MCF 10A (cell line): ENCODE measurements around the gene PHGDH. TPM values are rescaled to one million over a fixed set of nuclear protein-coding genes. Genes with fewer than 3 reads are reported as not detected.

Experiments
- BruUV-seq: library from RNA; stranded (reverse); fragments of 400-500 nt; replicated peaks from 2 replicates; lab custom pipeline; 2021; lab: Mats Ljungman, UMichigan
- CTCF ChIA-PET: fragments of 300-600 bp; sonication (Branson Sonifier 250); formaldehyde crosslinking; extraction: SDS; loops from one replicate; lab custom pipeline; 2021; ENCODE audit warnings: antibody characterized with exemption, inconsistent platforms; lab: Yijun Ruan, JAX
- POLR2A ChIA-PET: fragments of 300-600, 350-650 bp; sonication (Branson Sonifier 250); formaldehyde crosslinking; extraction: SDS; loops from one replicate; lab custom pipeline; 2020; ENCODE audit warnings: antibody characterized with exemption, inconsistent platforms; lab: Yijun Ruan, JAX
- DNase-seq: peaks from one replicate; pipeline ENCODE4 v3.0.0-alpha.2; 2018; ENCODE audit not compliant: unreplicated experiment
- H3K27ac Mint-ChIP-seq: one replicate; pipeline ENCODE4 v1.8.0; 2022; ENCODE audit warnings: mild to moderate bottlenecking, low read depth, mixed read lengths; ENCODE audit not compliant: unreplicated experiment
- H3K27me3 Mint-ChIP-seq: one replicate; pipeline ENCODE4 v1.8.0; 2022; ENCODE audit warnings: mixed read lengths; ENCODE audit not compliant: insufficient read depth, unreplicated experiment
- H3K36me3 Mint-ChIP-seq: one replicate; pipeline ENCODE4 v1.8.0; 2022; ENCODE audit warnings: mild to moderate bottlenecking, moderate library complexity, mixed read lengths; ENCODE audit not compliant: insufficient read depth, unreplicated experiment
- H3K4me1 Mint-ChIP-seq: one replicate; pipeline ENCODE4 v1.8.0; 2022; ENCODE audit warnings: mixed read lengths; ENCODE audit not compliant: insufficient read depth, unreplicated experiment
- H3K4me3 Mint-ChIP-seq: one replicate; pipeline ENCODE4 v1.8.0; 2022; ENCODE audit warnings: mild to moderate bottlenecking, moderate library complexity, mixed read lengths; ENCODE audit not compliant: unreplicated experiment
- H3K9me3 Mint-ChIP-seq: one replicate; pipeline ENCODE4 v1.8.0; 2022; ENCODE audit warnings: mixed read lengths; ENCODE audit not compliant: unreplicated experiment
- CTCF ChIP-seq: fragments of 200-600 bp; IDR thresholded peaks from one replicate; pipeline ENCODE4 v1.8.0; 2022; ENCODE audit warnings: antibody characterized with exemption, mild to moderate bottlenecking; ENCODE audit not compliant: unreplicated experiment
- intact Hi-C: fragments of 100-400 bp; cut with micrococcal nuclease; formaldehyde crosslinking; loops from 2 replicates; pipeline ENCODE4 v1.14.1; 2022
- total RNA-seq: library from RNA; stranded (reverse); gene quantifications from 2 replicates; pipeline ENCODE4 v1.2.3, GENCODE V29; 2022

The PHGDH gene
- total RNA-seq, 1 experiment from 2014 or later = 198 TPM

DNA sequence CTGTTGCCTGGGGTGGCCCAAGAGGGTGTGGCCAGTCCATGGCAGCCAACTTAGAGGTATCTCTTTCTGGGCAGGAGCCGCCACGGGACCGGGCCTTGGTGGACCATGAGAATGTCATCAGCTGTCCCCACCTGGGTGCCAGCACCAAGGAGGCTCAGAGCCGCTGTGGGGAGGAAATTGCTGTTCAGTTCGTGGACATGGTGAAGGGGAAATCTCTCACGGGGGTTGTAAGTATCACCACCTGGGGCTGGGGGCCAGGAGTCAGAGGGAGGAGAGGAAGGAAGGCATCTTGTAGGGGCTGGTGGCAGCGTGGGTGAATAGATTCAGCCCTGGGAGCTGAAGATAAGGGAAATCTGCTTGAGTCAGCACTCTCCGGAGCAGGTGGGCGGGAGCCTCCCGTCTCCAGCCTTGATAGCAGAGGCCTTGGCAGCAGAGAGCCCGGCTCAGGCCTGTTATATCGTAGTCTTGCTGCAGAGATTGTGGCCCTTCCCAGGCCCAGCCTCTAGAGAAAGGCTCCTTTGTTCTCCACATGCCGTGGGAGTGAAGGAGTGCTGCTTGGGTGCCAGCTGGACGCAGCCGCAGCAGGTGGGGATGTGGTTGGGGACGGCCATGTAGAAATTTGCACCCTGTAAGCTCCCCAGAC lies 25.4 kb downstream of the PHGDH start:
- CTCF ChIA-PET = no interaction called here
- no peak for DNase-seq
- Mint-ChIP-seq H3K9me3 (no peaks in the 10 kb centered on the region), H3K4me3 (no peak overlapping the region), H3K36me3 (peaks cover 35% of the 10 kb centered on the region), H3K27me3 (no peaks in the 10 kb centered on the region), H3K4me1 (peaks cover under 1% of the 10 kb centered on the region), H3K27ac (no peak overlapping the region)
- no TSS peak for BruUV-seq
- POLR2A ChIA-PET = interaction anchor here (0.7 kb wide), 1 partner anchor 13 kb away, joined by 3 read pairs; no protein-coding TSS in a partner anchor
- TF ChIP-seq CTCF = no peak
- intact Hi-C loops = no loop called here

- no peak for DNase-seq
- intact Hi-C loops = no loop called here
- no peak overlapping the region for H3K27ac Mint-ChIP-seq
- no peaks in the 10 kb centered on the region for H3K27me3 Mint-ChIP-seq
- peaks cover 35% of the 10 kb centered on the region for H3K36me3 Mint-ChIP-seq
- CTCF ChIA-PET = interaction anchor here (0.6 kb wide), 1 partner anchor 196 kb away, joined by 3 read pairs; no protein-coding TSS in a partner anchor
- BruUV-seq = no TSS peak
- POLR2A ChIA-PET = no interaction called here
- no peaks in the 10 kb centered on the region for H3K9me3 Mint-ChIP-seq
- peaks cover 6% of the 10 kb centered on the region for H3K4me1 Mint-ChIP-seq
- no peak for TF ChIP-seq CTCF
- H3K4me3 Mint-ChIP-seq = no peak overlapping the region
These were observed 26.5 kb downstream of the PHGDH start for GRCh38 chr1:119738100-119738720.

GRCh38 chr1:119739150-119739549 lies 27.4 kb downstream of the PHGDH start:
- H3K9me3 Mint-ChIP-seq = no peaks in the 10 kb centered on the region
- CTCF ChIA-PET = no interaction called here
- peaks cover 6% of the 10 kb centered on the region for H3K4me1 Mint-ChIP-seq
- intact Hi-C loops = no loop called here
- H3K27ac Mint-ChIP-seq = no peak overlapping the region
- POLR2A ChIA-PET = interaction anchor here (0.7 kb wide), 1 partner anchor 18 kb away, joined by 3 read pairs; no protein-coding TSS in a partner anchor
- no TSS peak for BruUV-seq
- no peak overlapping the region for H3K4me3 Mint-ChIP-seq
- TF ChIP-seq CTCF = no peak
- peaks cover 44% of the 10 kb centered on the region for H3K36me3 Mint-ChIP-seq
- H3K27me3 Mint-ChIP-seq = no peaks in the 10 kb centered on the region
- no peak for DNase-seq

DNA sequence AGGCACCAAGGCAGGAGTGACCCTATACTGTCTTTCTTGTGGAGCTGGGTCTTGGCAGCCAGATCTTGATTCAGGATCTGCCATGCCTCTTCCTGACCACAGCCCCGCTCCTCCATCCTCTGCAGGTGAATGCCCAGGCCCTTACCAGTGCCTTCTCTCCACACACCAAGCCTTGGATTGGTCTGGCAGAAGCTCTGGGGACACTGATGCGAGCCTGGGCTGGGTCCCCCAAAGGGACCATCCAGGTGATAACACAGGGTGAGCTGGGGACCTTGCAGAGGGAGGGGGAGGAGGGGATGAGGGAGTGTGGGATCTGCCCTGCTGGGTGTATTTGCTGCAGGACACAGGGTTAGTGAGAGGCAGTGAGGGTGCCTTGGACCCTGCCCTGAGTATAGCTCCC lies 28.5 kb downstream of the PHGDH start:
- Mint-ChIP-seq H3K4me3 (no peak overlapping the region), H3K9me3 (no peaks in the 10 kb centered on the region), H3K4me1 (peaks cover 6% of the 10 kb centered on the region), H3K27ac (no peak overlapping the region), H3K36me3 (peaks cover 42% of the 10 kb centered on the region), H3K27me3 (no peaks in the 10 kb centered on the region)
- no peak for DNase-seq
- BruUV-seq = no TSS peak
- intact Hi-C loops = loop anchor here (5.0 kb wide), 1 partner anchor 63 kb away; no protein-coding TSS in a partner anchor
- ChIA-PET CTCF (interaction anchor here (0.5 to 3.7 kb wide), 4 partner anchors 30 to 132 kb away, joined by 3 to 24 read pairs (median 4); no protein-coding TSS in a partner anchor), POLR2A (no interaction called here)
- TF ChIP-seq CTCF = no peak
